Measurements from ENCODE around the gene CDHR3. TPM values are rescaled to one million over a fixed set of nuclear protein-coding genes. Genes with fewer than 3 reads are reported as not detected.
A peak's percentile ranks its signal among the peaks of the same experiment; 100 is the strongest.

The CDHR3 gene
- total and polyA plus RNA-seq, 9 donors, result 6.4 to 22.5 (median 8.9) TPM

DNA sequence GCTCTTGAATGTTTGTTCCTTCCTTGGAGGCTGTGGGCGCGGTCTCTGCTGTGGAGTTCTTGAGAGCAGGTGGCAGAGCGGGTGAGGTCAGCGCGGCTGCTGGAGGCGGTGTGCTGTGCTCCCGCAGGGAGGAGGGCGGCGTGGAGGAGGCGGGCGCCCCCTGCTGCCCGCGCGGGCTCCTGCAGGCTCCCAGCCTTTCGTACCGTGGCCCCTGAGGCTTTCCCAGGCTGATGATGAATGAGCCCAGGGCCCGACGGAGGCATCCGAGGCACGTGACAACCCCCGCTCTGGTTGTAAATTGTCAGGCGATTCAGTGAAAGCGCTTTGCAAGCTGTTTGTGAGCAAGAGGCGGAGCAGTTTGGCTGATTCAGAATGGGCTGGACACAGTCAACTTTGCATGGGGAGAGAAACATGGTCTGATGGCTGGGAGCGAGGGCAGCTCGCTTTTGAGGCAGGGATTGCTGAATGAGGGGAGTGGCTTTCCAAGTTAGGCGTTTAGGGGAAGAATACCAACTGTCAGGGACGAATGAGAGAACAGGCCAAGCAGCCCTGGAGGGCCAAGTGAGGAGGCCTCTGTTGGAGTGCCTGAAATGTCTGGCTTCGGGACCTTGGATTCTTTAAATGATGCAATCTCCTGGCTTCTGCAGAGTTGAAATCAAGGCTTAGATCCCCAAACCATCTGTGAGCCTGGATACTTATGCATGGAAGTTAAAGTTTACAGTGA lies 46.6 kb downstream of the CDHR3 start:
- WGBS (ENCODE audit: insufficient coverage), result 2% methylated on average over 20 of the region's 29 CpGs

DNA sequence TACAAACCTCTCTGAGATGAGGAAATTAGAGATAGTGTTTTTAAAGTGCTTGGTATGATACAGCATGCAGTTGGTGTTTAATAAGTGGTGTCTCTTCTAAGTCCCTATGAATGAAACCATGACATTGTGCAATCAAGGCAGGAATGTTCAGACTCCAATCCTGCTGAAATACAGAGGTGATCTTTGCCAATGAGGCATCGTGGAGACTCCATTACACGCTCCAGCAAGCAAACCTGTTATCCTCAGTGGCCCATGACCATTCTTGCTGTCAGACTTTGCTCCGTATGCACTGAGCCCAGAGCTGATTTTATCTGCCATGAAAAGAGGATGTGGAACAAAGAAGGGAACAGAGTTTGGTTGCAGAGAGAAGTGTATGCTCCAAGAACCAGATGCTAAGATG lies 47.3 kb downstream of the CDHR3 start:
- H3K36me3 ChIP-seq (ENCODE audit: control insufficient read depth, insufficient read depth, low read length), result no peaks in the 10 kb centered on the region
- peaks cover 22% of the 10 kb centered on the region for H3K4me1 ChIP-seq (ENCODE audit: control insufficient read depth, insufficient read depth, low read length)
- no peak for DNase-seq
- H3K27ac ChIP-seq (ENCODE audit: low read length), result peak overlapping the region; percentile 10
- H3K27me3 ChIP-seq (ENCODE audit: control insufficient read depth, insufficient read depth, low read length), result no peaks in the 10 kb centered on the region
- WGBS (ENCODE audit: insufficient coverage), result 65% methylated on average over 3 of the region's 3 CpGs
- H3K4me3 ChIP-seq (ENCODE audit: low read length), result no peak overlapping the region
- peaks cover 9% of the 10 kb centered on the region for H3K9me3 ChIP-seq (replicated peaks; ENCODE audit: control insufficient read depth, low read depth, low read length)

More for the DNA sequence above, 46.6 kb downstream of the CDHR3 start:
- DNase-seq, result peak; percentile 96
- Histone ChIP-seq H3K36me3 (ENCODE audit: control insufficient read depth, insufficient read depth, low read length) (no peaks in the 10 kb centered on the region), H3K27ac (ENCODE audit: low read length) (peak overlapping the region; percentile 62), H3K4me1 (ENCODE audit: control insufficient read depth, insufficient read depth, low read length) (peaks cover 22% of the 10 kb centered on the region), H3K27me3 (ENCODE audit: control insufficient read depth, insufficient read depth, low read length) (no peaks in the 10 kb centered on the region), H3K4me3 (ENCODE audit: low read length) (no peak overlapping the region), H3K9me3 (replicated peaks; ENCODE audit: control insufficient read depth, low read depth, low read length) (peaks cover 9% of the 10 kb centered on the region)

- H3K36me3 ChIP-seq (ENCODE audit: control insufficient read depth, insufficient read depth, low read length), result no peaks in the 10 kb centered on the region
- H3K27me3 ChIP-seq (ENCODE audit: control insufficient read depth, insufficient read depth, low read length), result no peaks in the 10 kb centered on the region
- H3K9me3 ChIP-seq (replicated peaks; ENCODE audit: control insufficient read depth, low read depth, low read length), result peaks cover 9% of the 10 kb centered on the region
- WGBS (ENCODE audit: insufficient coverage), result 100% methylated on average over 1 of the region's 4 CpGs
- H3K27ac ChIP-seq (ENCODE audit: low read length), result no peak overlapping the region
- peaks cover 22% of the 10 kb centered on the region for H3K4me1 ChIP-seq (ENCODE audit: control insufficient read depth, insufficient read depth, low read length)
- no peak for DNase-seq
- no peak overlapping the region for H3K4me3 ChIP-seq (ENCODE audit: low read length)
Measured at GRCh38 chr7:106010866-106011265, 47.8 kb downstream of the CDHR3 start.

DNA sequence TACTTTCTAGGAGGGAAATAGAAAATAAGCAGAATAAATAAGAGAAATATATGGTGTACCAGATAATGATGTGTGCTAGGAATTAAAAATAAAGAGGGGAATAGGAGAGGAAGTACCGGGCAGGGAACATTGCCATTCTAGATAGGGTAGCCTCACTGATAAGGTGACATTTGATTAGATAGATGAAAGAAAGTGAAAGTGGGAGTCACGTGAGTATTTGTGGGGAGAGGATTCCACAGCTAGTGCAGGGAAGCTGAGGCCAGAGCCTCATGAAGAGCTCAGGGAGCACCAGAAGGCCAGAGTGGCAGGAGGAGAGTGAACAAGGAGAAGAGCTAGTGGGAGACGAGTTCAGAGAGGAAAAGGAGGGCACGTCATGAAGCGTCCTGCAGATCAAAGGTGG lies 49.1 kb downstream of the CDHR3 start:
- Histone ChIP-seq H3K4me1 (ENCODE audit: control insufficient read depth, insufficient read depth, low read length) (peaks cover 22% of the 10 kb centered on the region), H3K9me3 (replicated peaks; ENCODE audit: control insufficient read depth, low read depth, low read length) (peaks cover 5% of the 10 kb centered on the region), H3K4me3 (ENCODE audit: low read length) (no peak overlapping the region), H3K27me3 (ENCODE audit: control insufficient read depth, insufficient read depth, low read length) (no peaks in the 10 kb centered on the region), H3K27ac (ENCODE audit: low read length) (no peak overlapping the region), H3K36me3 (ENCODE audit: control insufficient read depth, insufficient read depth, low read length) (no peaks in the 10 kb centered on the region)
- DNase-seq, result no peak
- WGBS (ENCODE audit: insufficient coverage), result 93% methylated on average over 5 of the region's 5 CpGs

DNA sequence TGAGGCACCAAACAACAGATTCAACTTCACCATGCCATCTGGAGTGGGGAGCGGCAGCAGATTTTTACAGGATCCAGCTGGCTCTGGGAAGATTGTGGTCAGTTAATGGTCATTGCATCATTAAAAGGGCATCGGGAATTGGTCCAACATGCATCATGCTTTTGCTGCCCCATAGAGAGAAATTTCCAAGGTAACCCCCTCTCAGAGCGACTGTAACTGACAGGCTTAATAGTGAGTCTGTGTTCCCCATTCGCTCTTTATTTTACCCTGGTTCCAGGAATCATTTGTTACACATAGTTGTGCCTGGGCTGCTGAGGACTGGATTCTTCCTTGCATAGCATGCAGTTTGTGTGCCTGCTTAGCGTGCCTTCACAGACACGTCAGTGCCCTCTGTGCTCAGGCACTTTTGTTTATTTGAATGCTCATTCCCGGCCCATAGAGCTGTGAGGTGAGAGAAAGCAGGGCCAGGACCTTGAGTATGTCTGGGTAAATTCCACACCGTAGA lies 49.9 kb downstream of the CDHR3 start:
- H3K27me3 ChIP-seq (ENCODE audit: control insufficient read depth, insufficient read depth, low read length), result no peaks in the 10 kb centered on the region
- DNase-seq, result peak; percentile 33
- peaks cover 22% of the 10 kb centered on the region for H3K4me1 ChIP-seq (ENCODE audit: control insufficient read depth, insufficient read depth, low read length)
- WGBS (ENCODE audit: insufficient coverage), result 70% methylated on average over 5 of the region's 8 CpGs
- no peak overlapping the region for H3K27ac ChIP-seq (ENCODE audit: low read length)
- peaks cover 5% of the 10 kb centered on the region for H3K9me3 ChIP-seq (replicated peaks; ENCODE audit: control insufficient read depth, low read depth, low read length)
- no peaks in the 10 kb centered on the region for H3K36me3 ChIP-seq (ENCODE audit: control insufficient read depth, insufficient read depth, low read length)
- H3K4me3 ChIP-seq (ENCODE audit: low read length), result no peak overlapping the region

DNA sequence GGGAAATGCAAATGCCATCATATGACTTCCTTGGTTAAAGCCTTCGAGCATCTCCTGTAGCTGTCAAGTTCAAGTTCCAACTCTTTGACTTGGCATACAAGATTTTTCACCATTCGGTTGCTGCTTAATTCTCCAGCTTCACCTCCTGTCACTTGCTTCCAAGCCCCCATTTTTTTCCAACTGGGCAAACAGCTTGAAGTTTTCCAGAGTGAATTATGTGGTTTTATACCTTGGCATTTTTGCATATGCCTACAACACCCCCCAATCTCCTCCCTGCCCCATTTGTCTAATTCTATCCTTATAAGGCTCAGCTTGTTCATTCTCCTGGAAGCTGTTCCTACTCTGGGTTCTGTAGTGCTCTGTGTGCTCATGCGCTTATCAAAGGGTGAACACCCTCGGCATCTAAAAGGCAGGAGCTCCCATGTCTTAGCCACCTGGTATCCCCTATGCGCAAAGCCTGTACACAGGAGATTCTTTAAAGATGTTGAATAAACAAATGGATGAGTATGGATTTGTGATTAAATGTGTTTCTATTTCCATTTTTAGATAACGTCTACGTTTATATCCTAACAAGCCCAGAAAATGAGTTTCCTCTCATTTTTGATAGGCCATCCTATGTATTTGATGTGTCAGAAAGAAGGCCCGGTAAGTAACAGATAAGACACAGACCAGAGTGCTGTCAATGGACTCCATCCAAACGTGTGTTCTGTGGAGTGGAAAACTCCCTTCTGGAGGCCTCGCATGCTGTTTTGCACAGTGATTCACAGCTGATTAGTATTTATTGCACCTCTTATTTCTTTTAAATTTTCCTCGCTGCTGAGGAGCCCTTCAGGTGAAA lies 52.5 kb downstream of the CDHR3 start:
- peak; percentile 56 for DNase-seq
- no peaks in the 10 kb centered on the region for H3K9me3 ChIP-seq (replicated peaks; ENCODE audit: control insufficient read depth, low read depth, low read length)
- no peak overlapping the region for H3K4me3 ChIP-seq (ENCODE audit: low read length)
- no peak overlapping the region for H3K27ac ChIP-seq (ENCODE audit: low read length)
- peaks cover 7% of the 10 kb centered on the region for H3K4me1 ChIP-seq (ENCODE audit: control insufficient read depth, insufficient read depth, low read length)
- no peaks in the 10 kb centered on the region for H3K36me3 ChIP-seq (ENCODE audit: control insufficient read depth, insufficient read depth, low read length)
- H3K27me3 ChIP-seq (ENCODE audit: control insufficient read depth, insufficient read depth, low read length), result no peaks in the 10 kb centered on the region
- WGBS (ENCODE audit: insufficient coverage), result 69% methylated on average over 4 of the region's 11 CpGs

- H3K27ac ChIP-seq (ENCODE audit: low read length), result no peak overlapping the region
- DNase-seq, result no peak
- H3K4me3 ChIP-seq (ENCODE audit: low read length), result no peak overlapping the region
- WGBS (ENCODE audit: insufficient coverage), result 0% methylated on average over 1 of the region's 3 CpGs
- peaks cover 6% of the 10 kb centered on the region for H3K4me1 ChIP-seq (ENCODE audit: control insufficient read depth, insufficient read depth, low read length)
- no peaks in the 10 kb centered on the region for H3K9me3 ChIP-seq (replicated peaks; ENCODE audit: control insufficient read depth, low read depth, low read length)
- H3K36me3 ChIP-seq (ENCODE audit: control insufficient read depth, insufficient read depth, low read length), result no peaks in the 10 kb centered on the region
- no peaks in the 10 kb centered on the region for H3K27me3 ChIP-seq (ENCODE audit: control insufficient read depth, insufficient read depth, low read length)
Measured at GRCh38 chr7:106016331-106016730, 53.3 kb downstream of the CDHR3 start.

DNA sequence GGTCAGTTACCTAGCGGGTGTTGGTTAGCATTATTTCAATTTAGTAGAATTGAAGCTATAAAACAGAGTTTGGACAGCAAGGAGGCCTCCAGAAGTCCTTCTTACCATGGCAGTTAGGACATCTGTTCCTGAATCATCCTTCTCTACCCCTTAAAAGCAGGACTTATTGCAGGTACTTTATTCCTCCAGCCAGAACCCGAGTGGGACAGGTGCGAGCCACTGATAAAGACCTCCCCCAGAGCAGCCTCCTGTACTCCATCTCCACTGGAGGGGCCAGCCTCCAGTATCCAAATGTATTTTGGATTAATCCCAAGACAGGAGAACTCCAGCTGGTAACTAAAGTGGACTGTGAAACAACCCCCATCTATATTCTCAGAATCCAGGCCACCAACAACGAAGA lies 54.6 kb downstream of the CDHR3 start:
- Histone ChIP-seq H3K36me3 (ENCODE audit: control insufficient read depth, insufficient read depth, low read length) (no peaks in the 10 kb centered on the region), H3K9me3 (replicated peaks; ENCODE audit: control insufficient read depth, low read depth, low read length) (no peaks in the 10 kb centered on the region), H3K27me3 (ENCODE audit: control insufficient read depth, insufficient read depth, low read length) (no peaks in the 10 kb centered on the region), H3K27ac (ENCODE audit: low read length) (no peak overlapping the region), H3K4me3 (ENCODE audit: low read length) (no peak overlapping the region), H3K4me1 (ENCODE audit: control insufficient read depth, insufficient read depth, low read length) (peaks cover 2% of the 10 kb centered on the region)
- WGBS (ENCODE audit: insufficient coverage), result 90% methylated on average over 2 of the region's 4 CpGs
- DNase-seq, result no peak

DNA sequence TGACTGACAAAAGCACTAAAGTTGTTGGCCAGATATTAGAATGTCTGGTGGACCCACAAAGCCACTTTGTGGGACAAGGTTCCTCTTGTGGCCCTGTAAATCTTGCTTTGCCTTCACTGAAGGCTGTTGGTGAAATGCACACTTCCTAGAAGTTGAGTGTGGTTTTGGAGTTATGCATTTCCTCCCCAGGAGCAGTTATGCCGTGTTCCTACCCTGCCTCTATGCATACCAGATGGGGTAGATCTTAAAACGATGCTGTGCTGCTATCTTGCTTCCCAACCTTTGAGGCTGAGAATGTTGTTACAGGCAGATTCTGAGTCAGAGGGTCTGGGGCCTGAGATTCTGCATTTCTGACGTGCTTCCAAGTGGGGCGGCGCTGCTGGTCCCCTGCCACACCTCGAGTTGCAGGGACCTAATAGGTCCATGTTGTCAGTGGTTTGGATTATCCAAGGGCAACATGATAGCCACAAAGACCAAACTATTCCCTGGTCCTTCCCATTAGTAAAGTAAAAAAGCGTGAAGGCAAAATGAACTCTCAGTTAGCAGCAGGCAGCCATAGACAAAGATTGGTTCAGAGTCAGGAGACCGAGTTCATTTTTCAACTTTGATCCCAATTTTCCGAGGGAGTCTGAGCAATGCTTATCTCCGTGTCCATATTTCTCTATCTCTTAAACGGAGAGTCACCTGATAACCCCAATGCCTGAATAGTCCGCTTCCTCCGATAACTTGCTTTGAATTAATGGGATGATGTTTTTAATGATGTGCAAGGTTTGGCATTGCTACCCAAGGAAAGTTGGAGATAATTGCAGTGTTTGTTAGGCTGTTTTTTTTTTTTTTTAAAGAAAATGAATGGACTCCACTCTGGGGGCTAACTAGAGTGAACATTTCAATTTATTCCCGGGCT lies 55.8 kb downstream of the CDHR3 start:
- H3K9me3 ChIP-seq (replicated peaks; ENCODE audit: control insufficient read depth, low read depth, low read length), result no peaks in the 10 kb centered on the region
- no peaks in the 10 kb centered on the region for H3K36me3 ChIP-seq (ENCODE audit: control insufficient read depth, insufficient read depth, low read length)
- WGBS (ENCODE audit: insufficient coverage), result no CpG with 5 or more reads among the region's 14 CpGs
- H3K4me3 ChIP-seq (ENCODE audit: low read length), result no peak overlapping the region
- H3K4me1 ChIP-seq (ENCODE audit: control insufficient read depth, insufficient read depth, low read length), result peaks cover 2% of the 10 kb centered on the region
- no peaks in the 10 kb centered on the region for H3K27me3 ChIP-seq (ENCODE audit: control insufficient read depth, insufficient read depth, low read length)
- no peak for DNase-seq
- no peak overlapping the region for H3K27ac ChIP-seq (ENCODE audit: low read length)

Data from muscle of leg (tissue), 11 donors.